SK-N-MC (cell line): ENCODE measurements around the gene SERPINA3.

ENCODE experiments used
- EZH2 ChIP-seq: fragments of 200-600 bp; sonication (generic); IDR thresholded peaks from one replicate; pipeline ENCODE4 v1.6.1; 2017; ENCODE audit warnings: antibody characterized with exemption
- FOXP2 ChIP-seq: optimal IDR thresholded peaks from 2 replicates; pipeline ENCODE3; 2011; ENCODE audit warnings: mild to moderate bottlenecking, moderate library complexity; ENCODE audit not compliant: insufficient read depth; ENCODE audit errors: extremely low read length, control extremely low read depth
- POLR2AphosphoS5 ChIP-seq: IDR thresholded peaks from 2 replicates; pipeline ENCODE4 v1.6.1; 2012; ENCODE audit warnings: mild to moderate bottlenecking, low read depth, low read length, borderline replicate concordance

GRCh38 chr14:94635154-94635553, 23.0 kb downstream of the SERPINA3 start:
- TF ChIP-seq EZH2 (no peak), POLR2AphosphoS5 (no peak), FOXP2 (no peak)
